GM21390 (cell line): ENCODE measurements around the gene SF3A2.

ENCODE experiments used
- ATAC-seq: cut with Tn5 transposase; IDR thresholded peaks from one replicate; pipeline ENCODE4 v1.9.1; 2021; ENCODE audit not compliant: unreplicated experiment

SF3A2 gene

DNA sequence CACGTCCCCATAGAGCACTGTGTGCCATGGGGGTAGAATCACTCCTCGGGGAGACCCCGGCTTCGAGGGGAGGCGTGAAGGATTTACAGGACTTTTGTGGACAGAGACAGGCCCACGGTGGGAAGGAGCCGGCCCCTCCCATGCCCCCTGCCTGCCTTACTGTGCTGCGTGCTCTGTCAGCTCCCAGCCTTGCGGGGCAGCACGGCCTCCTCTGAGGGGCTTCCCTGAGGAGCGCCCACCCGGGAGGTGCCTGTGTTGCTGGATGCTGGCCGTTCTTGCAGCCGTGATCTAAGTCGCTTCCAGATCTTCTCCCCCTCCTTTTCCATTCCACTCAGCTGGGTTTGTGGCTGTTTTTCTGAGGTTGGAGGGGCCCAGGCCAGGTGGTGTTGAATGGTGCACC lies 29.6 kb upstream of the SF3A2 start:
- no peak for ATAC-seq

GRCh38 chr19:2207991-2208860 lies 28.4 kb upstream of the SF3A2 start:
- ATAC-seq: no peak

DNA sequence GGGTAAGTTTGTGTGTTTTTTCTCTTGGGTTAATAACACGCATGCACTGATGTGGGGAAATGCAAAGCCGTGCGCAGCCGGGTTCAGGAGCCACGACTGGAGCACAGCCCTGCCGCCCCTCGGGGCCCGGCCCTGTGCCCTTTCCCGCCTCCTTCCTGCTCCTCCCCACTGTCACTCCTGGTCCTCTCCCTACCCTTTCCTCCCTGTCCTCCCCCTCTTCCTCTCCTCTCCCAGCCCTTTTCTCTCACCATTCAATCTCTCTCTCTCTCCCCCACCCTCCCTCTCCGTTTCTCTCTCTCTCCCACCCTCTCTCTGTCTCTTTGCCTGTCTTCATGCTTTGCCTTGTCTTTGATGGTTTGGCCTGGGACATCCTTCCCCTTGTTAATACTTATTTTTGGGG lies 27.6 kb upstream of the SF3A2 start:
- no peak for ATAC-seq

DNA sequence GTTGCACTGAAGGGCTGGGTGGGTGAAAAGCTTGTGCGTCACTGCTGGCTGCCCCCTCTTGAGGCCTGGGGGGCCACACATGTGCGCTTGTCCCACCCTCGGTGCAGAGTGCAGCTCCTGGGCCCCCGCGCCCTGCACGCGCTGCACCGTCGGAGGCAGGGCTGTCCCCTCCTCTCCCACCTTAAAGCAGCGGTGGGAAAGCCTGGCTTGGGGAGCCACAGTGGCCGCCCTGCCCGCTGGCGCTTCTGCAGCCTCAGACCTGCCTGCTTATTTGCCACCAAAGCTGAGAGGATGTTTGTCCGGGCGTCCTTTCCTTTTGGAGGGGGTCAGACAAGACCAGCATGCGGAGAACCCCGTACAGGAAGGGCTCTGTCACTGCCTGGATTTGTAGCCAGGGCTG lies 27.2 kb upstream of the SF3A2 start:
- ATAC-seq: no peak

DNA sequence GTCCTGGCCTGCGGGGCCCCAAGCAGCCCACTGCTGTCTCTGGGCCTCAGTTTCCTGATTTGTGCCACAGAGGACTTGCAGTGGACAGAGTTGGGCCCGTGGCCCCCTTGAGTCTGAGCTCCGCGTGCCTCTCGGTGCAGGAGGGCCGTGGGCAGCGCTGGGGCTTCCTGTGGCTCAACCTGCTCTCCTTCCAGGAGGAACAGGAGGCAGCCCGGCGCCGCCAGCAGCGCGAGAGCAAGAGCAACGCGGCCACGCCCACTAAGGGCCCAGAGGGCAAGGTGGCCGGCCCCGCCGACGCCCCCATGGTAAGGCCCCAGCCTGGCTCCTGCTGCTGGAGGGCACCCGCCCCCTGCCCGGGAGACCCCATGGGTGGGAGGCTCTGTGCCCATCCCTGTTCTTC lies 26.4 kb upstream of the SF3A2 start:
- ATAC-seq: no peak

DNA sequence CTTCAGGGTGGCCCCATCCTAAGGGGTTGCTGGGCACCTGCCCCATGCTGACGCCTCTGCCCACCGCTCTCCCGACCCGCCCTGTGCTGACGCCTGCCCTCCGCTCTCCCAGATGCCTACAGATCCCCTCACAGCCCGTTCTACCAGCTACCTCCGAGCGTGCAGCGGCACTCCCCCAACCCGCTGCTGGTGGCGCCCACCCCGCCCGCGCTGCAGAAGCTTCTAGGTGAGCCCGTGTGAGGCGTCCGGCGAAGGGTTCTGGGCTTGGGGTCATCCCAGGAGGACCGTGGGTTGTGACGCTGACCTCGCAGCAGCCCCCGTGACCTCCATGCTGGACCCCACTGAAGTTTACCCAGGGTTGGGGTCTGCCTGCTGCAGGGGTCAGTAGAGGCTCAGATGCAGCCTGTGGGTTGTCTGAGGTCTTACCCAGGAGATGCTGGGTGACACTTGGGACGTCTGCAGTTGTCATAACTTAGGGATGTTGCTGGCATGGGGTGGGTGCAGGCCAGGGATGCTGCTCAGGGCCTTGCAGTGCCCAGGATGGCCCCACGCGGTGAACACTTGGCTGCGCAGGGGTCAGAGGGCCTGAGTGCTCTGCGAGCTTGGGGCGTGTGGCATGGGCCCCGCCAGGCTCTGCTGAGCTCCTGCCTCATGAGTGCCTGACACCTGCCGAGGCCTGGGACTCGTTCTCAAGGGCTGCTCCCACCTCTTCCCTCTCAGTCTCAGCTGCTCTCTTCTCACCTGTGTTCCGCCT lies 25.5 kb upstream of the SF3A2 start:
- no peak for ATAC-seq

DNA sequence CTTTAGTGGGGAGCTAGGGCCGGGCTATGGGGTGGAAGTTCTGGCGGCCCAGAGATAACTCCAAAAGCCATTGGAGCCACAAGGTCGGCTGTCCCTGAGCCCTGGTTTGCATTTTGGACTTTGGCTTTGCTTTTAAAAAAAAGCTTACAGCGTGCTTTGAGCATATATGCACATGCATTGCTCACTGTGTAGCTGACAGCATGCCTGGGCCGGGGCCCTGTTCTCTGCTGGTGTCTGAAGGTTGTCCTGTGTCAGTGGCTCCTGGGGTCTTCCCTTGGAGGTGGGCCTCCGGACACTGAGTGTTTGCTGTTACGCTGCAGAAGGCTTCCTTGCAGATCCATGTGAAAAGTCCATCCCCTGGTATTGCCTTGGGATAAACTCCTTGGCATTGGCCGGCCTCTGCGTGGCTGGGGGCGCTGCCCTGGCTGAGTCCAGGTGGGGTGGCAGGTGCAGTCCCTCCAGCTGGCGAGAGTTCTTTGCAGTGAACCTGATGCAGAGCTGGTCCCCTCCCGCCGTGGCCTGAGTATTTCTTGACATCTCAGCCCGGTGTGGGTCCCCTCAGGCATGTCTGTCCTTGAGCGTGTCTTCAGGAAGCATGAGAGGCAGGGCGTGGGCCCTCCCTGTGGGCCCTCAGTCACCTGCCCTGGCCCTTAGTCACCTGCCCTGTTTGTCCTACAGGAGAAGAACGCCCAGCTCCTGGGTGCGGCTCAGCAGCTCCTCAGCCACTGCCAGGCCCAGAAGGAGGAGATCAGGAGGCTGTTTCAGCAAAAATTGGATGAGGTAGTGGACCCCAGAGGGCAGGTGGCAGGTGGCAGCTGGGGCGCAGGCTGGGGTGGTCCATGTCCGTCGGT lies 23.5 kb upstream of the SF3A2 start:
- no peak for ATAC-seq

- ATAC-seq: no peak
Observed at GRCh38 chr19:2213799-2214198, 22.8 kb upstream of the SF3A2 start.

DNA sequence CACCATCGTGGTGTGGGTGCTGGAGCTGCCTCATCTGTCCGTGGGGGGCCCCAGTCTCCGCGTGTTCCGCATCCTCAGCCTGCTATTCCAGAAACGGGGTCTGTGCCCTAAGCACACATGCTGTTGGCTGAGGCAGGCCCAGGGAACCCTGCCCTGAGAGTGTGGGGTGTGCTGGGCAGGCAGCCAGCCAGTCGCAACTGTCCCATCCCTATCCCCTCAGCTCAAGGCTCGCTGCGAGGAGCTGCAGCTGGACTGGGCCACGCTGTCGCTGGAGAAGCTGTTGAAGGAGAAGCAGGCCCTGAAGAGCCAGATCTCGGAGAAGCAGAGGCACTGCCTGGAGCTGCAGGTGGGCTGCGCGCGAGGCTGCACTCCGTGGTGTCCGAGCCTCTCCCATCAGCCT lies 22.4 kb upstream of the SF3A2 start:
- ATAC-seq: no peak

- ATAC-seq: no peak
Observed at GRCh38 chr19:2215281-2215751, 21.3 kb upstream of the SF3A2 start.

- no peak for ATAC-seq
Observed at GRCh38 chr19:2216361-2217225, 20.0 kb upstream of the SF3A2 start.

GRCh38 chr19:2217591-2217990 lies 19.0 kb upstream of the SF3A2 start:
- no peak for ATAC-seq

DNA sequence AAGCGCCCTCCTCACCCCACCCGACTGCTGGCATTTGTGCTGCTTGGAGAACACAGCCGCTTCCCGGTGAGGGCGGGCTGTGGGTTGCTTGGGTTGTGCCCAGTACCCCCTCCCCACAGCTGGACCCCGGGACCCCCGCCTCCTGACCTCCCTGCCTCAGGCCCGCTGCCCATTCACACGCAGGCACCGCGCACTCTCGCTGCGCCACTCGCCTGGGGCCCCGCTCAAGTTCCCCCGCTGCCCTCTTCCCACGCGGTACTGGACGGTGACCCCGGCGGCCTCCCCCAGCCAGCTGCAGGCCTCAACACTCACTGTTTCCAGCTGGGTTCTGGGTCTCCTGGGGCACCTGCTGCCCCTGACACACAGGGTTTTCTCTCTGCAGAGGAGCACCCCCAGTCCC lies 16.9 kb upstream of the SF3A2 start:
- ATAC-seq: no peak

- ATAC-seq: no peak
Observed at GRCh38 chr19:2221250-2221831, 15.3 kb upstream of the SF3A2 start.

GRCh38 chr19:2221918-2222317 lies 14.7 kb upstream of the SF3A2 start:
- ATAC-seq: no peak

DNA sequence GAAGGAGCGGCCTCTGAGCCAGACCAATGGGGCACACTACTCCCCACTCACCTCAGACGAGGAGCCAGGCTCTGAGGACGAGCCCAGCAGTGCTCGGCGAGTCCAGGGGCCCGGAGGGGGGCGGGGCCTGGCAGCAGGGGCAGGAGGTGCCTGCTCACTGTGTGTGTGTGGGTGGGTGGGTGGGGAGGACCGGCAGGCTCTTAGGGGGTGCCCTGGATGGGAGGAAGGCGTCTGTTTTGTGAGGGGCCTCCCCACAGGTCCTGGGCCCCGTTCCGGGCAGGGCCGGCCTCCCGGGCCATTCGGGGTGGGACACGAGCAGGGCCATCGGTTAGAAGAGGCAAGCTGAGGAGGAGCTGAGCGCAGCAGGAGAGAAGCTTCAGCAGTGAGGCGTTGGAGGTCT lies 13.2 kb upstream of the SF3A2 start:
- no peak for ATAC-seq

DNA sequence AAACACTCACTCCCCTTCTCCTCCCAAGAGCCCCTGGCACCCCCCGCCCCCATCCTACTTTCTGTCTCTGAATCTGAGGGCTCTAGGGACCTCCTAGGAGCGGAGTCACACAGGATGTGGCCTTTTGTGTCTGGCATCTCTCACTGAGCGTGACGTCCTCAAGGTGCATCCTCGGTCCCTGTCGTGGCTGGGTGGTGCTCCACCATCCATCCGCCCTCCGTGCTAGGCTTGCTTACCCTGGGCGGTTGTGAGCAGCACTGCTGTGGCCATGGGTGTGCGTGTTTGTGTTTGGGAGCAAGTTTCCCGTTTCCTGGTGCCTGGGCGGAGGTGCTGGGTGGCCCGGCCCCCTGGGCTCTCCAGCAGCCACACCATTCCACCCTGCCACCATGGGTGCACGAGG lies 12.7 kb upstream of the SF3A2 start:
- no peak for ATAC-seq

GRCh38 chr19:2224754-2225349 lies 11.8 kb upstream of the SF3A2 start:
- ATAC-seq: no peak

- no peak for ATAC-seq
Observed at GRCh38 chr19:2225415-2226050, 11.1 kb upstream of the SF3A2 start.
